Nephron (organoid): ENCODE data around the gene DGCR8.
A peak's percentile ranks its signal among the peaks of the same experiment; 100 is the strongest.

Experiments used
- H3K27ac Mint-ChIP-seq, 3 experiments: 2 replicates each; pipeline ENCODE4 v1.8.0; 2020; ENCODE audit warnings: mixed read lengths in 3 of 3, mild to moderate bottlenecking in 2 of 3, moderate library complexity in 1 of 3
- H3K27me3 Mint-ChIP-seq: 2 replicates; pipeline ENCODE4 v1.8.0; 2021; ENCODE audit warnings: low read depth, mild to moderate bottlenecking, moderate library complexity, mixed read lengths
- H3K36me3 Mint-ChIP-seq: 2 replicates; pipeline ENCODE4 v1.8.0; 2020; ENCODE audit warnings: low read depth, mixed read lengths
- H3K4me1 Mint-ChIP-seq: 2 replicates; pipeline ENCODE4 v1.8.0; 2020; ENCODE audit warnings: mixed read lengths
- H3K4me3 Mint-ChIP-seq, 3 experiments: 2 replicates each; pipeline ENCODE4 v1.8.0; 2020; ENCODE audit warnings: mild to moderate bottlenecking in 3 of 3, mixed read lengths in 3 of 3, moderate library complexity in 2 of 3
- H3K9me3 Mint-ChIP-seq: 2 replicates; pipeline ENCODE4 v1.8.0; 2020; ENCODE audit warnings: mixed read lengths
- CTCF ChIP-seq, 3 experiments: fragments of 200-600 bp; sonication (generic); IDR thresholded peaks; one replicate each; pipeline ENCODE4 v1.5.0; 2021; ENCODE audit warnings: antibody characterized with exemption in 3 of 3; ENCODE audit not compliant: unreplicated experiment in 3 of 3

Gene DGCR8

GRCh38 chr22:20121856-20122415, 41.9 kb downstream of the DGCR8 start:
- H3K27me3 Mint-ChIP-seq: no peaks in the 10 kb centered on the region
- no peak for TF ChIP-seq CTCF (IDR thresholded peaks at IDR 0.05; ENCODE audit: unreplicated experiment in 3 of 3)

DNA sequence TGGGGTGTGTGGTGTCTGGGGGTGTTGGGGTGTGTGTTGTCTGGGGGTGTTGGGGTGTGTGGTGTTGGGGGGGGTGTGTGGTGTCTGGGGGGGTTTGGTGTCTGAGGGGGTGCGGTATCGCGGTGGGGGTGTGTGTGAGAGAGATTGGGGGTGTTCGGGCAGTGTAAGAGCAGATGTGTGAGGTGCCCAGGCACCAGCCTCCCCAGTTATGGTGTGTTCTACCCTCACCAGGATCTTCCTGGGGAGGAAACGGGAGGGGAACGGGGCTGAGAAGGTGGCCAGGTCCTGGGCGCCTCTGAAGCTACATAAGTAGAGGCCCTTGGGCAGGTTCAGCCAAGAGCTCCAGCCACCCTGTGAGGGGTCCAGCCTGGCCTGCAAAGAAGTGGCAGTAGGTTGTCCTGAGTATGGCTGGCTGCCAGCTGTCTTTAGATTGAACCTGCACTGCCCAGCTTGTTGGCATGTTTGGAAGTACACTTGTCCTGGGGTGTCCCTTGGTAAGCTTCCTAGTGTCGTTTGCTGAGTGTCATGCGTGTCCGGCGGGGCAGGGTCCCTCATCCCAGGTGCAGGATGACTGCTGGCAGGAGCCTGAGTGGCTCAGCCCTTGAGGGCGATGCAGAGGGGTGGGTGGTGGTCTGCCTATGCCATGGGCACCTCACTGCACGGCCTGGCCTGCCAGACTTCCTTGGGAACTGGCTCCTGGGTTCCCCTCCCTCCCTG, 43.5 kb downstream of the DGCR8 start:
- H3K36me3 Mint-ChIP-seq: peaks cover 54% of the 10 kb centered on the region
- H3K4me1 Mint-ChIP-seq: peaks cover 6% of the 10 kb centered on the region
- no peak overlapping the region for H3K4me3 Mint-ChIP-seq
- H3K9me3 Mint-ChIP-seq: no peaks in the 10 kb centered on the region
- TF ChIP-seq CTCF (IDR thresholded peaks at IDR 0.05; ENCODE audit: unreplicated experiment in 3 of 3): no peak
- no peaks in the 10 kb centered on the region for H3K27me3 Mint-ChIP-seq
- H3K27ac Mint-ChIP-seq: no peak overlapping the region

More at GRCh38 chr22:20121856-20122415, 41.9 kb downstream of the DGCR8 start:
- Mint-ChIP-seq H3K27ac (no peak overlapping the region), H3K36me3 (peaks cover 44% of the 10 kb centered on the region), H3K4me3 (peak overlapping the region in 2 of 3 experiments; percentile 47 to 54), H3K9me3 (no peaks in the 10 kb centered on the region), H3K4me1 (peaks cover 7% of the 10 kb centered on the region)

DNA sequence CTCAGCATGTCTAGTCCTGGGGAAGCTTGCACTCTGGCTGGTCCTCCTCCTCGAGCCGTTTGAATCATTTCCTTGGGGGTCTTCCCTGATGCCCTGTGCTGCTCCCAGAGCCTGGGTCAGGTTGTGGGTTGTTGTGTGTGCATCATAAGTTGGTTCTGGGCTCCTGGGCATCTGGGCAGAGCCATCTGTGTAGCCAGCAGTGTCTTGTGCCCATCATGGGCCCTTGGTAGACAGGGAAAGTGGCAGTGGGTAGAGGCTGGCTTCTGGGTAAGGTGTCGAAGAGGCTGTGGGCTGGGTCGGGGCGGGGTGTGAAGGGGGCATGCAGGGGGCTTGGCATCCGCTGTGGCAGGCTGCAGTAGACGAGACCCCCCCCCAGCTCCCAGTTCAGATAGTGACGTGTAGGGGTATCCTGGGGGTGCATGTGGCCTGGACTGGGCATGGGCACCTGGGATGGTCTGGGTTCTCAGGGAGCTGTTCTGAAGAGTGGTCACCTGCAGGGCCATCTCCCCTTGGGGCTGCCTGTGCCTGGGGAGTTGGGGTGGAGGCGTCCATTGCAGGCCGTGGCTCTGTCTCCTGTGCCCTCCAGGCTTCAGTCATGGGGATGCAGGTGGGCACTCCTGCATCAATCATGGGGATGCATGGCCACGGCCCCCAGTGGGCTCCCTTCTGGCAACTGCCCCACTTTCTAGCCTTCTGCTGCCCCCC, 44.2 kb downstream of the DGCR8 start:
- no peaks in the 10 kb centered on the region for H3K9me3 Mint-ChIP-seq
- peaks cover 50% of the 10 kb centered on the region for H3K36me3 Mint-ChIP-seq
- H3K4me3 Mint-ChIP-seq: no peak overlapping the region
- TF ChIP-seq CTCF (IDR thresholded peaks at IDR 0.05; ENCODE audit: unreplicated experiment in 3 of 3): no peak
- no peaks in the 10 kb centered on the region for H3K4me1 Mint-ChIP-seq
- H3K27me3 Mint-ChIP-seq: no peaks in the 10 kb centered on the region
- H3K27ac Mint-ChIP-seq: no peak overlapping the region

GRCh38 chr22:20125201-20126174, 45.4 kb downstream of the DGCR8 start:
- peaks cover 41% of the 10 kb centered on the region for H3K36me3 Mint-ChIP-seq
- H3K4me1 Mint-ChIP-seq: no peaks in the 10 kb centered on the region
- no peaks in the 10 kb centered on the region for H3K27me3 Mint-ChIP-seq
- TF ChIP-seq CTCF (IDR thresholded peaks at IDR 0.05; ENCODE audit: unreplicated experiment in 3 of 3): no peak
- H3K9me3 Mint-ChIP-seq: no peaks in the 10 kb centered on the region
- H3K27ac Mint-ChIP-seq: no peak overlapping the region
- H3K4me3 Mint-ChIP-seq: no peak overlapping the region

- H3K27ac Mint-ChIP-seq: no peak overlapping the region
- TF ChIP-seq CTCF (IDR thresholded peaks at IDR 0.05; ENCODE audit: unreplicated experiment in 3 of 3): no peak
- no peaks in the 10 kb centered on the region for H3K27me3 Mint-ChIP-seq
- no peaks in the 10 kb centered on the region for H3K9me3 Mint-ChIP-seq
- H3K4me3 Mint-ChIP-seq: no peak overlapping the region
- no peaks in the 10 kb centered on the region for H3K4me1 Mint-ChIP-seq
- peaks cover 37% of the 10 kb centered on the region for H3K36me3 Mint-ChIP-seq
These were observed 46.4 kb downstream of the DGCR8 start for GRCh38 chr22:20126284-20127029.
